SK-N-MC (cell line): ENCODE measurements around the gene ERVFRD-1.

ENCODE experiments used
- EZH2 ChIP-seq: fragments of 200-600 bp; sonication (generic); IDR thresholded peaks from one replicate; pipeline ENCODE4 v1.6.1; 2017; ENCODE audit warnings: antibody characterized with exemption
- POLR2AphosphoS5 ChIP-seq: IDR thresholded peaks from 2 replicates; pipeline ENCODE4 v1.6.1; 2012; ENCODE audit warnings: mild to moderate bottlenecking, low read depth, low read length, borderline replicate concordance

DNA sequence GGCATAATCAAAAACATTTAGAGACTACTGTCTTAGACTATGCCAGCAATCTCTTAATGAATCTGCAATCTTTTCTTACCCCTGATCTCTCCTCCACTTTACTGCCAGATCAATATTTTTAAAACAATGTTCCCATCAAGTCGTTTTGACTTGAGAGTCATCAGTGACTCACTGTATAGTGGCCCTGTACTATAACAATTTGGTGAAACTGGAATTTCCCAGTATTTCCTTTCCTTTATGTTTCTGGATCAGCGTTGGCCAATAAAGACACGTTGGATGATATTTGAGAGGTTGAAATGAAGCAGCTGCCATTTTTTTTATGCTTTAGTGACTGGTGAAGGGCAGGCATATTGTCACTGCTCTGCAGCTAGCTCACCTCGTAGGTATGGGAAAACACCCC lies 28.0 kb downstream of the ERVFRD-1 start:
- TF ChIP-seq EZH2 (no peak), POLR2AphosphoS5 (no peak)
